Sigmoid colon (tissue), 7 donors: ENCODE results near the gene WDR75. TPM values are rescaled to one million over a fixed set of nuclear protein-coding genes. Genes with fewer than 3 reads are reported as not detected.
"Not testable (repeated sequence)": the region's sequence is repeated elsewhere in the genome, so short reads cannot be mapped to it uniquely, and the experiment has no call there.

Source experiments
- DNase-seq: peaks from one replicate; pipeline ENCODE4 v3.0.0-alpha.2; 2019
- H3K27ac ChIP-seq, 4 donors: fragments of 200-600 bp; sonication (generic); one replicate each; pipeline ENCODE4 v1.5.1; 2016 to 2019; ENCODE audit warnings: mild to moderate bottlenecking in 1 of 4
- H3K27me3 ChIP-seq, 3 donors: fragments of 200-600 bp; sonication (generic); one replicate each; pipeline ENCODE4 v1.5.1; 2019; ENCODE audit warnings: mild to moderate bottlenecking in 1 of 3
- H3K36me3 ChIP-seq, 4 donors: fragments of 200-600 bp; sonication (generic); one replicate each; pipeline ENCODE4 v1.5.1; 2016 to 2019
- H3K4me1 ChIP-seq, 4 donors: fragments of 200-600 bp; sonication (generic); one replicate each; pipeline ENCODE4 v1.5.1; 2017 to 2019
- H3K4me3 ChIP-seq, 4 donors: fragments of 200-600 bp; sonication (generic); one replicate each; pipeline ENCODE4 v1.5.1; 2017 to 2019; ENCODE audit warnings: mild to moderate bottlenecking in 2 of 4, moderate library complexity in 1 of 4
- H3K9me3 ChIP-seq, 4 donors: fragments of 200-600 bp in 3 of 4; sonication (generic) in 3 of 4; one replicate each; pipeline versions ENCODE4 v1.5.1 to v1.6.1; 2013 to 2019
- CTCF ChIP-seq, 4 experiments: fragments of 450-650 bp in 3 of 4; fragments of 200-600 bp in 1 of 4; IDR thresholded peaks; one replicate each; pipeline ENCODE4 v1.5.1; 2016 to 2019; ENCODE audit warnings: antibody characterized with exemption in 4 of 4, mild to moderate bottlenecking in 3 of 4, moderate library complexity in 2 of 4
- EP300 ChIP-seq, 4 donors: sonication (generic); formaldehyde crosslinking; IDR thresholded peaks; one replicate each; pipeline ENCODE4 v1.6.1; 2017; ENCODE audit warnings: antibody characterized with exemption in 4 of 4
- POLR2A ChIP-seq, 2 donors: fragments of 450-650 bp; IDR thresholded peaks; one replicate each; pipeline ENCODE4 v1.6.1; 2016; ENCODE audit warnings: antibody characterized with exemption in 2 of 2, mild to moderate bottlenecking in 2 of 2, moderate library complexity in 2 of 2
- POLR2AphosphoS5 ChIP-seq, 4 donors: sonication (generic); formaldehyde crosslinking; IDR thresholded peaks; one replicate each; pipeline ENCODE4 v1.6.1; 2017; ENCODE audit warnings: antibody characterized with exemption in 4 of 4
- WGBS, 2 donors: extraction: QIAGEN DNeasy Blood & Tissue Kit; methylation state at CpG; one replicate each; pipeline ENCODE4 v1.1.7; 2013; 5-methylcytosine and 5-hydroxymethylcytosine counted together
- intact Hi-C: fragments of 100-400 bp; cut with DNase I; formaldehyde crosslinking; loops from one replicate; pipeline ENCODE4 v1.15.1; 2023
- polyA plus RNA-seq, 3 donors: library from polyadenylated mRNA; stranded (reverse); fragments of 200-250 nt; gene quantifications; one replicate each; pipeline ENCODE4 v1.2.3, GENCODE V29; 2013
- total RNA-seq, 4 donors: library from RNA; depleted of rRNA; stranded (reverse); fragments of >200 nt; gene quantifications; one replicate each; pipeline ENCODE4 v1.1.0, GENCODE V29; 2016
- donor health status: healthy with polysubstance abuse.
- donor health status: Bipolar disorder and iron deficiency.
- donor health status: healthy.

WDR75 gene
- total and polyA plus RNA-seq, 7 donors: 7.6 to 43.5 (median 25.8) TPM

GRCh38 chr2:189477756-189478155 is 36.5 kb downstream of the WDR75 start:
- TF ChIP-seq EP300 (IDR thresholded peaks at IDR 0.05) (no peak), POLR2A (IDR thresholded peaks at IDR 0.05) (no peak), POLR2AphosphoS5 (IDR thresholded peaks at IDR 0.05) (no peak), CTCF (IDR thresholded peaks at IDR 0.05) (no peak)
- intact Hi-C loops: no loop called here
- no peaks in the 10 kb centered on the region for H3K4me1 ChIP-seq
- no peak overlapping the region for H3K27ac ChIP-seq
- no peaks in the 10 kb centered on the region for H3K27me3 ChIP-seq
- WGBS, 2 donors: 94 to 98% methylated on average over 1 of the region's 1 CpG
- no peaks in the 10 kb centered on the region for H3K9me3 ChIP-seq
- no peak for DNase-seq
- peaks cover 0 to 41% (median 5%) of the 10 kb centered on the region in 4 donors for H3K36me3 ChIP-seq
- H3K4me3 ChIP-seq: no peak overlapping the region

GRCh38 chr2:189478289-189478688 is 37.0 kb downstream of the WDR75 start:
- peaks cover 0 to 35% (median 5%) of the 10 kb centered on the region in 4 donors for H3K36me3 ChIP-seq
- H3K4me3 ChIP-seq, intact Hi-C loops, H3K9me3 ChIP-seq, DNase-seq, H3K27ac ChIP-seq, H3K27me3 ChIP-seq, H3K4me1 ChIP-seq: not testable (repeated sequence)
- WGBS, 2 donors: 98% methylated on average over 5 of the region's 5 CpGs

- peaks cover 0 to 9% (median 0%) of the 10 kb centered on the region in 4 donors for H3K36me3 ChIP-seq
- TF ChIP-seq POLR2A (IDR thresholded peaks at IDR 0.05) (no peak), CTCF (IDR thresholded peaks at IDR 0.05) (no peak), EP300 (IDR thresholded peaks at IDR 0.05) (no peak), POLR2AphosphoS5 (IDR thresholded peaks at IDR 0.05) (no peak)
- H3K9me3 ChIP-seq: no peaks in the 10 kb centered on the region
- 80 to 89% methylated on average over 1 of the region's 1 CpG for WGBS, 2 donors
- H3K4me1 ChIP-seq: no peaks in the 10 kb centered on the region
- no peak overlapping the region for H3K27ac ChIP-seq
- intact Hi-C loops: no loop called here
- H3K4me3 ChIP-seq: no peak overlapping the region
- H3K27me3 ChIP-seq: no peaks in the 10 kb centered on the region
- no peak for DNase-seq
Measured at GRCh38 chr2:189481071-189481470, 39.8 kb downstream of the WDR75 start.

GRCh38 chr2:189483571-189483970 is 42.3 kb downstream of the WDR75 start:
- Histone ChIP-seq H3K9me3 (no peaks in the 10 kb centered on the region), H3K4me1 (peaks cover 0 to 7% (median 0%) of the 10 kb centered on the region in 4 donors), H3K36me3 (no peaks in the 10 kb centered on the region), H3K27ac (no peak overlapping the region), H3K4me3 (no peak overlapping the region), H3K27me3 (no peaks in the 10 kb centered on the region)
- intact Hi-C loops: no loop called here
- WGBS, 2 donors: 70 to 80% methylated on average over 4 of the region's 4 CpGs
- DNase-seq: no peak
- TF ChIP-seq POLR2A (IDR thresholded peaks at IDR 0.05) (no peak), EP300 (IDR thresholded peaks at IDR 0.05) (no peak), POLR2AphosphoS5 (IDR thresholded peaks at IDR 0.05) (no peak), CTCF (IDR thresholded peaks at IDR 0.05) (no peak)

GRCh38 chr2:189483980-189484740 is 42.9 kb downstream of the WDR75 start:
- Histone ChIP-seq H3K4me1 (peaks cover 0 to 7% (median 0%) of the 10 kb centered on the region in 4 donors), H3K36me3 (no peaks in the 10 kb centered on the region), H3K27me3 (no peaks in the 10 kb centered on the region), H3K4me3 (no peak overlapping the region), H3K27ac (no peak overlapping the region), H3K9me3 (no peaks in the 10 kb centered on the region)
- intact Hi-C loops: no loop called here
- TF ChIP-seq EP300 (IDR thresholded peaks at IDR 0.05) (no peak), POLR2AphosphoS5 (IDR thresholded peaks at IDR 0.05) (no peak), POLR2A (IDR thresholded peaks at IDR 0.05) (no peak), CTCF (IDR thresholded peaks at IDR 0.05) (no peak)
- DNase-seq: no peak
- 88 to 90% methylated on average over 10 of the region's 10 CpGs for WGBS, 2 donors
